HepG2 (cell line): ENCODE results near the gene USP9X. TPM values are rescaled to one million over a fixed set of nuclear protein-coding genes. Genes with fewer than 3 reads are reported as not detected.

Experiments
- ATAC-seq: fragments of 200-7000 bp; cut with Tn5 transposase; 3 replicates; pipeline ENCODE4 v1.9.1; 2020; ENCODE audit warnings: mild to moderate bottlenecking, moderate library complexity
- BruUV-seq: library from RNA; stranded (reverse); fragments of 400-500 nt; replicated peaks from 2 replicates; lab custom pipeline; 2021; lab: Mats Ljungman, UMichigan
- CTCF ChIA-PET: fragments of 300-600 bp; formaldehyde crosslinking; extraction: SDS; loops from one replicate; lab custom pipeline; 2021; ENCODE audit warnings: low total read pairs, inconsistent platforms, low intra/inter-chr PET ratio; lab: Yijun Ruan, JAX
- POLR2A ChIA-PET: fragments of 350-600 bp; sonication (Branson Sonifier 250); formaldehyde crosslinking; loops from one replicate; lab custom pipeline; 2020; ENCODE audit warnings: antibody characterized with exemption, inconsistent platforms; lab: Yijun Ruan, JAX
- DNase-seq: peaks from one replicate; pipeline ENCODE4 v3.0.0-alpha.2; 2015; ENCODE audit warnings: low spot score
- FAIRE-seq: peaks from 3 replicates; lab custom pipeline; 2011; peaks lifted over from hg19 to GRCh38; lab: Jason Lieb, UNC
- H2AFZ ChIP-seq: one replicate; pipeline ENCODE4 v1.6.1; 2011; ENCODE audit warnings: low read length, inconsistent platforms
- H3K27ac ChIP-seq: fragments of 300-600 bp; 3 replicates; pipeline ENCODE4 v1.8.0; 2011; ENCODE audit warnings: mixed run types, mild to moderate bottlenecking, mixed read lengths, low read length, inconsistent platforms; ENCODE audit not compliant: insufficient read depth; ENCODE audit errors: extremely low read length
- H3K27me3 ChIP-seq, 2 experiments: fragments of 200-600 bp in 1 of 2; 2 replicates in 1 of 2; 3 replicates in 1 of 2; pipeline versions ENCODE4 v1.6.0 to v1.8.0; 2011; ENCODE audit warnings: low read length in 2 of 2, mild to moderate bottlenecking in 2 of 2, moderate library complexity in 2 of 2, inconsistent platforms in 1 of 2; ENCODE audit not compliant: insufficient read depth in 2 of 2, control insufficient read depth in 1 of 2
- H3K36me3 ChIP-seq, 2 experiments: fragments of 200-600 bp in 1 of 2; replicated peaks in 1 of 2; 2 replicates in 1 of 2; 3 replicates in 1 of 2; pipeline versions ENCODE4 v1.5.1 to v1.8.0; 2011; ENCODE audit warnings: low read length in 2 of 2, inconsistent platforms in 1 of 2; ENCODE audit not compliant: insufficient read depth in 2 of 2, control insufficient read depth in 1 of 2
- H3K4me1 ChIP-seq: 2 replicates; pipeline ENCODE4 v1.5.1; 2012; ENCODE audit warnings: low read length, inconsistent platforms; ENCODE audit not compliant: insufficient read depth
- H3K4me2 ChIP-seq: 2 replicates; pipeline ENCODE4 v1.6.0; 2011; ENCODE audit warnings: low read depth, low read length, inconsistent platforms
- H3K4me3 ChIP-seq, 3 experiments: fragments of 200-600 bp in 1 of 3; sonication (generic), shearing (Covaris generic) in 1 of 3; replicated peaks in 1 of 3; 2 replicates each; pipeline ENCODE4 v1.5.1; 2011 to 2016; ENCODE audit warnings: low read length in 3 of 3, inconsistent platforms in 2 of 3, low read depth in 2 of 3, mild to moderate bottlenecking in 2 of 3, control low read depth in 1 of 3, mixed read lengths in 1 of 3; ENCODE audit not compliant: insufficient read depth in 1 of 3
- H3K79me2 ChIP-seq: one replicate; pipeline ENCODE4 v1.6.1; 2011; ENCODE audit warnings: low read length, inconsistent platforms; ENCODE audit not compliant: insufficient read depth
- H3K9ac ChIP-seq: 2 replicates; pipeline ENCODE4 v1.6.0; 2011; ENCODE audit warnings: mild to moderate bottlenecking, low read depth, low read length, inconsistent platforms; ENCODE audit not compliant: insufficient read depth
- H3K9me3 ChIP-seq: 2 replicates; pipeline ENCODE4 v1.5.1; 2012; ENCODE audit warnings: mild to moderate bottlenecking, low read length
- H4K20me1 ChIP-seq: 2 replicates; pipeline ENCODE4 v1.6.0; 2011; ENCODE audit warnings: inconsistent platforms, mild to moderate bottlenecking, low read length, moderate library complexity; ENCODE audit not compliant: insufficient read depth
- ATRX ChIP-seq: sonication (generic); formaldehyde crosslinking; IDR thresholded peaks from 2 replicates; pipeline ENCODE4 v1.4.0; 2020; ENCODE audit warnings: missing genetic modification reagents, borderline replicate concordance
- CEBPB ChIP-seq: IDR thresholded peaks from 2 replicates; pipeline ENCODE4 v1.6.1; 2011; ENCODE audit warnings: low read depth, low read length, improper control_type of control experiment, borderline replicate concordance
- DMAP1 ChIP-seq: IDR thresholded peaks from 2 replicates; pipeline ENCODE4 v1.6.1; 2016
- PHF8 ChIP-seq: sonication (generic); formaldehyde crosslinking; IDR thresholded peaks from 2 replicates; pipeline ENCODE4 v1.5.0; 2020; ENCODE audit warnings: missing genetic modification reagents
- RBAK ChIP-seq: sonication (generic); formaldehyde crosslinking; IDR thresholded peaks from 2 replicates; pipeline ENCODE4 v1.5.1; 2020; ENCODE audit warnings: mild to moderate bottlenecking, missing genetic modification reagents
- SAP130 ChIP-seq: IDR thresholded peaks from 2 replicates; pipeline ENCODE4 v1.6.1; 2016; ENCODE audit warnings: low read depth
- ZMAT3 ChIP-seq: sonication (generic); formaldehyde crosslinking; conservative IDR thresholded peaks from 2 replicates; pipeline ENCODE4 v1.7.0; 2021; ENCODE audit warnings: missing genetic modification reagents
- ZNF652 ChIP-seq: IDR thresholded peaks from 2 replicates; pipeline ENCODE4 v1.6.1; 2016; ENCODE audit warnings: low read depth, borderline replicate concordance
- WGBS: methylation state at CpG from one replicate; pipeline ENCODE4 v1.1.6; 2017; ENCODE audit warnings: low lambda C conversion rate; 5-methylcytosine and 5-hydroxymethylcytosine counted together
- in situ Hi-C: cut with HindIII; loops from 2 replicates; pipeline ENCODE4 v1.10.0; 2017; ENCODE audit warnings: low pct_unique_long_range_greater_than_20kb; ENCODE audit not compliant: extremely low pct_ligation_motif_present
- intact Hi-C: fragments of 100-400 bp; cut with micrococcal nuclease; formaldehyde crosslinking; loops from one replicate; pipeline ENCODE4 v1.10.0; 2022; ENCODE audit not compliant: unreplicated experiment
- polyA plus RNA-seq, 8 experiments: library from polyadenylated mRNA; depleted of rRNA in 3 of 8; stranded (reverse) in 7 of 8; unstranded in 1 of 8; fragments of >200 nt; fragmentation: Illumina TruSeq in 4 of 8; extraction: Trizol in 4 of 8; gene quantifications; 2 replicates each; pipeline versions ENCODE4 v1.2.1 to v1.2.3, GENCODE V29; 2011 to 2016; ENCODE audit warnings: low read depth in 4 of 8, missing spikeins in 1 of 8, mixed read lengths in 1 of 8; ENCODE audit not compliant: insufficient read depth in 1 of 8
- total RNA-seq, 5 experiments: library from RNA; depleted of rRNA; stranded (reverse); fragments of >200 nt; fragmentation: Illumina TruSeq; extraction: Trizol; gene quantifications; 2 replicates each; pipeline ENCODE4 v1.2.3, GENCODE V29; 2016; ENCODE audit warnings: low read depth in 1 of 5

USP9X gene
- total and polyA plus RNA-seq, 2 of the 13 experiments (the other 11 are each of a cell fraction or from before 2014, with no cell fraction given) = 22.2 to 40.5 TPM

- ChIA-PET CTCF (no interaction called here), POLR2A (no interaction called here)
- Histone ChIP-seq H3K4me3 (peak overlapping the region in 2 of 3 experiments; percentile 20 to 40; a peak in 2 of 6 replicates), H3K27me3 (no peaks in the 10 kb centered on the region), H2AFZ (no peak overlapping the region), H3K36me3 (no peaks in the 10 kb centered on the region), H3K4me2 (peak overlapping the region; percentile 67), H3K79me2 (no peaks in the 10 kb centered on the region), H3K9ac (no peak overlapping the region), H3K4me1 (peaks cover 11% of the 10 kb centered on the region), H3K9me3 (no peaks in the 10 kb centered on the region), H3K27ac (no peak overlapping the region), H4K20me1 (no peaks in the 10 kb centered on the region)
- 12% methylated on average over 6 of the region's 8 CpGs for WGBS
- ATAC-seq (peak; percentile 53; the same call in 2 of the 3 replicates), FAIRE-seq (peak; percentile 18), DNase-seq (no peak)
- no TSS peak for BruUV-seq
- no peak for TF ChIP-seq PHF8
- no peak for TF ChIP-seq DMAP1 (CRISPR knock-in tag)
- TF ChIP-seq SAP130 (CRISPR knock-in tag) = 0 out of 2 replicates have a peak, but pooled peaks have one; percentile 13
- TF ChIP-seq ZMAT3 (CRISPR knock-in tag) = no peak
- in situ Hi-C loops (no loop called here), intact Hi-C loops (no loop called here)
Measured at GRCh38 chrX:41265615-41266014, 180.4 kb downstream of the USP9X start.

- TF ChIP-seq ZNF652 = no peak
- TF ChIP-seq RBAK (CRISPR knock-in tag) = no peak
- TF ChIP-seq ATRX = no peak
- peak; percentile 13; the same call in 1 of the 2 replicates for TF ChIP-seq CEBPB
- CTCF ChIA-PET = no interaction called here
- DNase-seq = no peak
- H3K4me2 ChIP-seq = no peak overlapping the region
- BruUV-seq = no TSS peak
- no peak overlapping the region for H2AFZ ChIP-seq
- in situ Hi-C loops (no loop called here), intact Hi-C loops (loop anchor here (10.0 kb wide), 1 partner anchor 61 kb away; the partner anchor contains the start of gene DDX3X)
- H3K4me1 ChIP-seq = peaks cover 22% of the 10 kb centered on the region
- 51% methylated on average over 2 of the region's 2 CpGs for WGBS
- H3K36me3 ChIP-seq = no peaks in the 10 kb centered on the region
- ATAC-seq = no peak
- H3K27ac ChIP-seq = no peak overlapping the region
- H4K20me1 ChIP-seq = no peaks in the 10 kb centered on the region
- no peak overlapping the region for H3K9ac ChIP-seq
- no peak for FAIRE-seq
- POLR2A ChIA-PET = no interaction called here
- no peaks in the 10 kb centered on the region for H3K79me2 ChIP-seq
- H3K9me3 ChIP-seq = no peaks in the 10 kb centered on the region
- H3K27me3 ChIP-seq = no peaks in the 10 kb centered on the region; a peak in 1 of 5 replicates
- no peak overlapping the region for H3K4me3 ChIP-seq
Measured at GRCh38 chrX:41273638-41274037, 188.4 kb downstream of the USP9X start.
